HepG2 (cell line): ENCODE measurements around the gene KRT12. TPM values are rescaled to one million over a fixed set of nuclear protein-coding genes. Genes with fewer than 3 reads are reported as not detected.
A peak's percentile ranks its signal among the peaks of the same experiment; 100 is the strongest.

Source experiments
- ARHGAP35 ChIP-seq: sonication (generic); formaldehyde crosslinking; IDR thresholded peaks from 2 replicates; pipeline ENCODE4 v1.9.0; 2022; ENCODE audit warnings: mild to moderate bottlenecking, inconsistent platforms, moderate library complexity, missing genetic modification reagents, borderline replicate concordance
- ASH2L ChIP-seq: fragments of 300-600, 200-600 bp; sonication (generic); IDR thresholded peaks from 2 replicates; pipeline ENCODE4 v1.7.0; 2017; ENCODE audit warnings: low read depth, mild to moderate bottlenecking, moderate library complexity, mixed read lengths, low read length; ENCODE audit not compliant: insufficient read length
- IKZF1 ChIP-seq: fragments of 450-650 bp; IDR thresholded peaks from 2 replicates; pipeline ENCODE4 v1.7.1; 2016
- KAT8 ChIP-seq: IDR thresholded peaks from 2 replicates; pipeline ENCODE4 v1.6.1; 2016; ENCODE audit warnings: missing genetic modification reagents, missing compliant biosample characterization
- ONECUT2 ChIP-seq: sonication (generic); formaldehyde crosslinking; IDR thresholded peaks from 2 replicates; pipeline ENCODE4 v1.4.0; 2020; ENCODE audit warnings: missing genetic modification reagents
- PHF5A ChIP-seq: IDR thresholded peaks from one replicate; pipeline ENCODE4 v1.6.1; 2018; ENCODE audit warnings: low read depth, missing genetic modification reagents; ENCODE audit not compliant: unreplicated experiment
- RCOR2 ChIP-seq: IDR thresholded peaks from 2 replicates; pipeline ENCODE4 v1.6.1; 2016; ENCODE audit warnings: missing biosample characterization, missing genetic modification reagents
- SOX5 ChIP-seq: IDR thresholded peaks from 2 replicates; pipeline ENCODE4 v1.6.1; 2016; ENCODE audit warnings: borderline replicate concordance
- ZNF430 ChIP-seq: sonication (generic); formaldehyde crosslinking; IDR thresholded peaks from 2 replicates; pipeline ENCODE4 v1.9.0; 2021; ENCODE audit warnings: mild to moderate bottlenecking, missing genetic modification reagents
- ZNF589 ChIP-seq: sonication (generic); formaldehyde crosslinking; conservative IDR thresholded peaks from 2 replicates; pipeline ENCODE4 v1.8.0; 2022; ENCODE audit warnings: mild to moderate bottlenecking, moderate library complexity, missing genetic modification reagents
- ZNF749 ChIP-seq: sonication (generic); formaldehyde crosslinking; IDR thresholded peaks from 2 replicates; pipeline ENCODE4 v1.8.0; 2022; ENCODE audit warnings: mild to moderate bottlenecking, missing genetic modification reagents, moderate library complexity, borderline replicate concordance
- ZSCAN9 ChIP-seq: IDR thresholded peaks from 2 replicates; pipeline ENCODE4 v1.6.1; 2016; ENCODE audit warnings: borderline replicate concordance
- polyA plus RNA-seq, 8 experiments: library from polyadenylated mRNA; depleted of rRNA in 3 of 8; stranded (reverse) in 7 of 8; unstranded in 1 of 8; fragments of >200 nt; fragmentation: Illumina TruSeq in 4 of 8; extraction: Trizol in 4 of 8; gene quantifications; 2 replicates each; pipeline versions ENCODE4 v1.2.1 to v1.2.3, GENCODE V29; 2011 to 2016; ENCODE audit warnings: low read depth in 4 of 8, missing spikeins in 1 of 8, mixed read lengths in 1 of 8; ENCODE audit not compliant: insufficient read depth in 1 of 8
- total RNA-seq, 5 experiments: library from RNA; depleted of rRNA; stranded (reverse); fragments of >200 nt; fragmentation: Illumina TruSeq; extraction: Trizol; gene quantifications; 2 replicates each; pipeline ENCODE4 v1.2.3, GENCODE V29; 2016; ENCODE audit warnings: low read depth in 1 of 5
- TF ChIP-seq, protein P1 (sequence below): sonication (generic); formaldehyde crosslinking; IDR thresholded peaks from 2 replicates; pipeline ENCODE4 v1.8.0; 2022; ENCODE audit warnings: mild to moderate bottlenecking, missing genetic modification reagents, borderline replicate concordance
- TF ChIP-seq, protein P2 (sequence below): IDR thresholded peaks from 2 replicates; pipeline ENCODE4 v1.6.1; 2018; ENCODE audit warnings: missing genetic modification reagents, mild to moderate bottlenecking, missing compliant biosample characterization
- TF ChIP-seq, protein P3 (sequence below), 2 experiments: sonication (generic) in 1 of 2; formaldehyde crosslinking in 1 of 2; IDR thresholded peaks; 2 replicates each; pipeline versions ENCODE4 v1.5.1 to v1.6.1; 2011 to 2020; ENCODE audit warnings: borderline replicate concordance in 1 of 2, low read depth in 1 of 2, low read length in 1 of 2, mild to moderate bottlenecking in 1 of 2, missing genetic modification reagents in 1 of 2, moderate library complexity in 1 of 2
- TF ChIP-seq, protein P4 (sequence below): sonication (generic); formaldehyde crosslinking; IDR thresholded peaks from 2 replicates; pipeline ENCODE4 v1.4.0; 2020; ENCODE audit warnings: missing genetic modification reagents, borderline replicate concordance
- TF ChIP-seq, protein P5 (sequence below), 2 experiments: fragments of 450-650 bp in 1 of 2; sonication (generic) in 1 of 2; formaldehyde crosslinking; IDR thresholded peaks; 2 replicates each; pipeline versions ENCODE4 v1.5.0 to v1.8.0; 2020 to 2022; ENCODE audit warnings: mild to moderate bottlenecking in 1 of 2, missing genetic modification reagents in 1 of 2
- TF ChIP-seq, protein P6 (sequence below): IDR thresholded peaks from 2 replicates; pipeline ENCODE4 v1.6.1; 2016; ENCODE audit warnings: missing genetic modification reagents, missing compliant biosample characterization

KRT12 gene
- total and polyA plus RNA-seq, 2 of the 13 experiments (the other 11 are each of a cell fraction or from before 2014, with no cell fraction given) = 0.07 to 0.09 TPM

DNA sequence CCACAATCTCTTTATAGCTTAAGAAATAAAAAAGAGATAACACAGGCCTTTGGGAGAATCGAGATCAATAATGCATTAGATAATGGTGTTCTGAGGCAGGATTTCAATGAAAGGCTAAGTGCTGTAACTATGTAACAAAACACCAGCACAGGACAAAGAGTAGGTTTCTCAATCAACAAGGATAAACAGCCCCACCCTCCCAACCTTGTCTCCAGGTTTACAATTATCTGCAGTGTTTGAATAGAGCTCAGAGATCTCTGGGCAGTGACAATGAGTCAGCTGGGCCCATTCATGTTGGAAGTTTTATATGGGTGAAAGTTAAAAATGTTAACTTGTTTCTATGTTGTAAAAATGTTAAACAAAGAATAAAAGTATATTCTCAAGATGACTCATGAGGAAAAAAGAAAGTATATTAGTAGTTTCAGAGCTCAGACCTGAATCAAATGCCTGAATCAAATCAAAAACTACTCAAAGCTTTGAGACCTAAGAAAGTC, 35.0 kb upstream of the KRT12 start (continued):
- TF ChIP-seq, protein P1, sequence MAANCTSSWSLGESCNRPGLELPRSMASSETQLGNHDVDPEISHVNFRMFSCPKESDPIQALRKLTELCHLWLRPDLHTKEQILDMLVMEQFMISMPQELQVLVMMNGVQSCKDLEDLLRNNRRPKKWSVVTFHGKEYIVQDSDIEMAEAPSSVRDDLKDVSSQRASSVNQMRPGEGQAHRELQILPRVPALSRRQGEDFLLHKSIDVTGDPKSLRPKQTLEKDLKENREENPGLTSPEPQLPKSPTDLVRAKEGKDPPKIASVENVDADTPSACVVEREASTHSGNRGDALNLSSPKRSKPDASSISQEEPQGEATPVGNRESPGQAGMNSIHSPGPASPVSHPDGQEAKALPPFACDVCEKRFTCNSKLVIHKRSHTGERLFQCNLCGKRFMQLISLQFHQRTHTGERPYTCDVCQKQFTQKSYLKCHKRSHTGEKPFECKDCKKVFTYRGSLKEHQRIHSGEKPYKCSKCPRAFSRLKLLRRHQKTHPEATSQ = no peak
- TF ChIP-seq KAT8 (CRISPR knock-in tag) (peak; percentile 69; the same call in 1 of the 2 replicates), ASH2L (peak; percentile 42), ARHGAP35 (no peak), ZNF589 (CRISPR knock-in tag) (peak; percentile 79; the same call in 1 of the 2 replicates), ONECUT2 (CRISPR knock-in tag) (peak; percentile 90), IKZF1 (no peak), SOX5 (CRISPR knock-in tag) (peak; percentile 100), ZSCAN9 (CRISPR knock-in tag) (peak; percentile 73; the same call in 1 of the 2 replicates), PHF5A (CRISPR knock-in tag) (peak; percentile 86), RCOR2 (CRISPR knock-in tag) (peak; percentile 91), ZNF749 (CRISPR knock-in tag) (no peak), ZNF430 (CRISPR knock-in tag) (peak; percentile 56; the same call in 1 of the 2 replicates)
- TF ChIP-seq, protein P2, sequence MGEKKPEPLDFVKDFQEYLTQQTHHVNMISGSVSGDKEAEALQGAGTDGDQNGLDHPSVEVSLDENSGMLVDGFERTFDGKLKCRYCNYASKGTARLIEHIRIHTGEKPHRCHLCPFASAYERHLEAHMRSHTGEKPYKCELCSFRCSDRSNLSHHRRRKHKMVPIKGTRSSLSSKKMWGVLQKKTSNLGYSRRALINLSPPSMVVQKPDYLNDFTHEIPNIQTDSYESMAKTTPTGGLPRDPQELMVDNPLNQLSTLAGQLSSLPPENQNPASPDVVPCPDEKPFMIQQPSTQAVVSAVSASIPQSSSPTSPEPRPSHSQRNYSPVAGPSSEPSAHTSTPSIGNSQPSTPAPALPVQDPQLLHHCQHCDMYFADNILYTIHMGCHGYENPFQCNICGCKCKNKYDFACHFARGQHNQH (CRISPR knock-in tag) = peak; percentile 73
- TF ChIP-seq, protein P3, sequence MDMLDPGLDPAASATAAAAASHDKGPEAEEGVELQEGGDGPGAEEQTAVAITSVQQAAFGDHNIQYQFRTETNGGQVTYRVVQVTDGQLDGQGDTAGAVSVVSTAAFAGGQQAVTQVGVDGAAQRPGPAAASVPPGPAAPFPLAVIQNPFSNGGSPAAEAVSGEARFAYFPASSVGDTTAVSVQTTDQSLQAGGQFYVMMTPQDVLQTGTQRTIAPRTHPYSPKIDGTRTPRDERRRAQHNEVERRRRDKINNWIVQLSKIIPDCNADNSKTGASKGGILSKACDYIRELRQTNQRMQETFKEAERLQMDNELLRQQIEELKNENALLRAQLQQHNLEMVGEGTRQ (IDR thresholded peaks at IDR 0.05; ENCODE audit: low read depth, low read length) = no peak
- TF ChIP-seq, protein P3 (CRISPR knock-in tag; IDR thresholded peaks at IDR 0.05; ENCODE audit: borderline replicate concordance) = no peak
- TF ChIP-seq, protein P4, sequence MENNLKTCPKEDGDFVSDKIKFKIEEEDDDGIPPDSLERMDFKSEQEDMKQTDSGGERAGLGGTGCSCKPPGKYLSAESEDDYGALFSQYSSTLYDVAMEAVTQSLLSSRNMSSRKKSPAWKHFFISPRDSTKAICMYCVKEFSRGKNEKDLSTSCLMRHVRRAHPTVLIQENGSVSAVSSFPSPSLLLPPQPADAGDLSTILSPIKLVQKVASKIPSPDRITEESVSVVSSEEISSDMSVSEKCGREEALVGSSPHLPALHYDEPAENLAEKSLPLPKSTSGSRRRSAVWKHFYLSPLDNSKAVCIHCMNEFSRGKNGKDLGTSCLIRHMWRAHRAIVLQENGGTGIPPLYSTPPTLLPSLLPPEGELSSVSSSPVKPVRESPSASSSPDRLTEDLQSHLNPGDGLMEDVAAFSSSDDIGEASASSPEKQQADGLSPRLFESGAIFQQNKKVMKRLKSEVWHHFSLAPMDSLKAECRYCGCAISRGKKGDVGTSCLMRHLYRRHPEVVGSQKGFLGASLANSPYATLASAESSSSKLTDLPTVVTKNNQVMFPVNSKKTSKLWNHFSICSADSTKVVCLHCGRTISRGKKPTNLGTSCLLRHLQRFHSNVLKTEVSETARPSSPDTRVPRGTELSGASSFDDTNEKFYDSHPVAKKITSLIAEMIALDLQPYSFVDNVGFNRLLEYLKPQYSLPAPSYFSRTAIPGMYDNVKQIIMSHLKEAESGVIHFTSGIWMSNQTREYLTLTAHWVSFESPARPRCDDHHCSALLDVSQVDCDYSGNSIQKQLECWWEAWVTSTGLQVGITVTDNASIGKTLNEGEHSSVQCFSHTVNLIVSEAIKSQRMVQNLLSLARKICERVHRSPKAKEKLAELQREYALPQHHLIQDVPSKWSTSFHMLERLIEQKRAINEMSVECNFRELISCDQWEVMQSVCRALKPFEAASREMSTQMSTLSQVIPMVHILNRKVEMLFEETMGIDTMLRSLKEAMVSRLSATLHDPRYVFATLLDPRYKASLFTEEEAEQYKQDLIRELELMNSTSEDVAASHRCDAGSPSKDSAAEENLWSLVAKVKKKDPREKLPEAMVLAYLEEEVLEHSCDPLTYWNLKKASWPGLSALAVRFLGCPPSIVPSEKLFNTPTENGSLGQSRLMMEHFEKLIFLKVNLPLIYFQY (CRISPR knock-in tag) = peak; percentile 61; the same call in 1 of the 2 replicates
- TF ChIP-seq, protein P5, sequence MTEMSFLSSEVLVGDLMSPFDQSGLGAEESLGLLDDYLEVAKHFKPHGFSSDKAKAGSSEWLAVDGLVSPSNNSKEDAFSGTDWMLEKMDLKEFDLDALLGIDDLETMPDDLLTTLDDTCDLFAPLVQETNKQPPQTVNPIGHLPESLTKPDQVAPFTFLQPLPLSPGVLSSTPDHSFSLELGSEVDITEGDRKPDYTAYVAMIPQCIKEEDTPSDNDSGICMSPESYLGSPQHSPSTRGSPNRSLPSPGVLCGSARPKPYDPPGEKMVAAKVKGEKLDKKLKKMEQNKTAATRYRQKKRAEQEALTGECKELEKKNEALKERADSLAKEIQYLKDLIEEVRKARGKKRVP (CRISPR knock-in tag; IDR thresholded peaks at IDR 0.05) = peak in 1 of 2 experiments; percentile 74; a peak in 2 of 4 replicates
- TF ChIP-seq, protein P6, sequence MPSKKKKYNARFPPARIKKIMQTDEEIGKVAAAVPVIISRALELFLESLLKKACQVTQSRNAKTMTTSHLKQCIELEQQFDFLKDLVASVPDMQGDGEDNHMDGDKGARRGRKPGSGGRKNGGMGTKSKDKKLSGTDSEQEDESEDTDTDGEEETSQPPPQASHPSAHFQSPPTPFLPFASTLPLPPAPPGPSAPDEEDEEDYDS (CRISPR knock-in tag) = no peak; the same call in 1 of the 2 replicates
